GM18519 (cell line): ENCODE results near the gene SATB1.

ENCODE experiments used
- ATAC-seq: cut with Tn5 transposase; IDR thresholded peaks from one replicate; pipeline ENCODE4 v1.9.1; 2021; ENCODE audit warnings: mild to moderate bottlenecking, moderate library complexity; ENCODE audit not compliant: unreplicated experiment, low FRiP score

SATB1 gene

DNA sequence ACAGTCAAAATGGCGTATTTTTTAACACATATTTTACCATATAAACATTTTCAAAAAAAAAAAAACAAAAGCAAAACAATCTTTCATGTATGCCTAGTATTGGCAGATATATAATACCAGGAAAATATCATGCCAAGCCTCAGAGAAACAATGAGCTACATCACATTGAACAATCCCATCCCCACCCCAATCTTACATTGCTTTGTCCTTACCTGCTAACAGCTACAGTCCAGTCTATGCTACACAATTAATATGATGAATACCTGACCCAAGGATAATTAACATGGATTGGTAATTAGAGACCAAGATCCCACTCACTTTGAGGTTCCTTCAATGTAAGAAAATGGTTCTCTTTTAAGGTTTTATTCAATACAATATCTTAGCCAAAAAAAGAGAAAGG, 7.6 kb upstream of the SATB1 start:
- no peak for ATAC-seq

DNA sequence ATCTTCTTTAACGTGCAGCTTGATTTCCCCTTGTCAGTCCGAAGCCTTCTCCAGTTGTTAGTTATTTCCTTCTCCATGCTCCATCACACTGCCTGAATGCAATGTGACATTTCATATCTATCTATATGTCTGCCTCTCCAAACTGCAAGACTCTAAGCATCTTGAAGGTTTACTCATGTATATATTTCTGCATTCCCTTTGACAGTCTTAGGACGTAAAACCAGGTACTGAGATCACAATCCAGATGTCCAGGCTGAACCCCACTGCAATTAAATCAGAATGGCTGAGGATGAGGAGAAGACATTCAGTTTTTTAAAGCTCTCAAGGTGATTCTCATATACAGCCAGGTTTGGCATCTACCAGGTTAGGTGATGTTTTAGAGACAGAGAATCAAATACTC, 6.1 kb upstream of the SATB1 start:
- no peak for ATAC-seq

DNA sequence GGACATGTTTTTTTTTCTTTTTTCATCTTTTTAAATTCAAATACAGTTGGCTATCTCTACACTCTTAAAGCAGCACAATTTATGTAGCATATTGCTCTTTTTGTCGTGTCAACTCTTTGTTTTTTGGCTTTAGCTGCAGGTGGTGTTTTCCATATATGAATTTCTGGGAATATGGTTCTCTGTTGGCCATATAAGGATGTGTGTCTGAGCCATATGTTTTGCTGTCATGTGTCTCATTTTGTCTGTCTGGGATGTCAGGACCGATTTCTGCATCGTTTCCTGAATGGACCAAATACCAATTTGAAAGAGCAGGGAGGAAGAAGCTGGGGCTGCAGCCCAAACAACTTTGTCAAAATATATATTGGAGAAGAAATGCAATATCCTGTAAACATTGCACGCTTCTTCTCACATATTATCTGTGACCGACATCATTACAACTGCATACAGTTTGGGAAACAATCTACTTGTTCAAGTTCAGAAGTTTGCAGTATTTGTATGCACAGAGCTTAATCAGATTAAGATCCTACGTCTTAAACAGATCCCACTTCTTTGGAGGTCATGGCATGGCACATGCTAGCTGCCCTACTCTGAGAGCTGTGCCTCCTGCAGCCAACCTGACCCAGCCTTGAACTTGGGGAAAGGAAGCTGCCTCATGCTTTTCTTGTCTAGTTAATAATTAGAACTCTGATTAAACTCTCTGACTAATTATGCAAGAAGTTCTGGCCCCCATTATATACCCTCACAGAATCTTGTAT, 4.0 kb upstream of the SATB1 start:
- ATAC-seq: no peak

DNA sequence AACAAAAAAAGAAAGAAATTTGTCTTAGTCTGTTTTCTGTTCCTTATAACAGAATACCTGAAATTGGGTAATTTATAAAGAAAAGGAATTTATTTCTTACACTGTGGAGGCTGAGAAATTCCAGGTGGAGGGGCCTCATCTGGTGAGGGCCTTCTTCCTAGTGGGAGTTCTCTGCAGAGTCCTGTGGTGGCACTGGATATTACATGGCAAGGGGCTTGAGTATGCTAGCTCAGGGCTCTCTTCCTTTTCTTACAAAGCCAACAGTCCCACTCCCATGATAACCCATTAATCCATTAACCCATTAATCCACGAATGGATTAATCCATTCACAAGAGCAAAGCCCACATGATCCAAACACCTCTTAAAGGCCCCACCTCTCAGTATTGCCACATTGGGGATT, 2.9 kb upstream of the SATB1 start:
- no peak for ATAC-seq

DNA sequence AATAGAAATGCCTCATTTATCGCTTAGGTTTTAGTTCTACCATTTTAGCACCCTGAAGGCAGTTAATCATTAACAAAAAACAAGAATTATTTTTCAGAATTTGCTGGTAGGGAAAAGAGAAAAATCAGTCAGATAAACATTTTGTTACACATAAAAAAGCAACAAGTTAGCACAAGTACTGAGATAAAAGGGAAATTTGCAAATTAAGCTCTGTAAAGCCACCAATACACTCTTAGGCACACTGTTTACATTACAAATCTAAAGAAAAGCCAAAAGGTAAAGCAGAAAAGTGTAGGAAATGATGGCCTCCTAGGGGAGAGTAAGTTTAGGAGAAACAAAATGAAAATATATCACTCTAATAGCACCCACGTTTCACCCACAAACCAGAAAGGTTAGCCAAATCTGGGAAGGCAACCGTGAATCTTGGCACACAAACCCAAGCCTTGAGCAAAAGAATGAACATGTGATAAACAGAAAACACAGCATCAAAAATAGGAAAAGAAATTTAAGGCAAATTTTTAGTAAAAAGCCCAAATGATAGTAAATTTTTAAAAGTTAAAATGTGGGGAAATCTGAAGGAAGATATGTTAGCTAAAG, 1.6 kb upstream of the SATB1 start:
- ATAC-seq: no peak

DNA sequence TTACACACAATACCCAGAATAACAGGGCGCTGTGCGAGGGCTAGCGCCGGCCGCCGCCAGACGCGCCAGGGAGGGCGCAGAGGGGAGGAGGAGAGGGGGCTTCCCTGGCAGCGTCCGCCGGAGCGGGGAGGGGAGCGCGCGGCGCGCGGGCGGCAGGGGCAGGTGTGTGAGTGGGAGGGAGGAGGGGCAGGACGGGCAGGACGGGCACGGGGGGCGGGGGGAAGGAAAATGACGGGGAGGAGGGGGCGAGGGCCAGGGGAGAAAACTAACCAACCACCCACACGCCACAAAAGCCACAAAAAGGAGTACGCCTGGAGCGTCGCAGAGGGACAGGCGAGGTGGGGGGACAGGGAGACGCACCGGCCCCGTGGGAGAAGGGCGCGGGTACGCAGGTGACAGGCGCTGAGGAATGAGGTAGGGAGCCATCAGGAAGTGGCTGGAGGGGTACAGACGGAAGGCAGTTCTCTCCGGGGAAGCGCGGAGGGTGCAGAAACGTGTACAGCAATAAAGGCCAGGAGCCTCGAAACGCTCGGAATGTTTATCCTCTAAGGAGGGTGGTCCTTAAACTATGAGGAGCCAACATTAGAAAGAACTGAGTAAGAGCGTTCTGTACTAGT, 610 bp upstream of the SATB1 start:
- ATAC-seq: no peak

DNA sequence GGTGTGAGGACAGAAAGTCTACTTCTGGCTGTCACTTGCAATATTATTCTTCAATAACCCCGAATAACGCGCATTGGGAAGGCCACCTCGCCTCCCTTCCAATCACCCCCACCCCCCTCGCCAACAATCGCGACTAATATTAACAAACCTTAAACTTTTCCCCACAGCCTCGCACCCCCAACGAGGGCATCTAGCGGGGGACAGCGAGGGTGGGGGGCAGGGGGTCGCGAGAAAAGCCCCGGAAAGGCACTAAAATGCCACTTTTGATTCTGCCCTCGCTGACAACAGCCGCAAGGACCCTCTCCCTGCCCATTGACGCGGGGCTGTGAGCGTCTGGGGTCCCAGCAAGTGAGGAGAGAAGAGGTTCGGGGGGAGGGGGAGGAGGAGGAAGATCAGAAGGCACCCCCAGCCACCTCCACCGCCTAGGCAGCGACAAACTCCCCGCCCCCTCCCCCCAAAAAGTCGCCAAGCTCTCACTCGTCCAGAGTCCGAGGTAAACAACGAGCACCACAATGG, 868 bp downstream of the SATB1 start:
- ATAC-seq: no peak

DNA sequence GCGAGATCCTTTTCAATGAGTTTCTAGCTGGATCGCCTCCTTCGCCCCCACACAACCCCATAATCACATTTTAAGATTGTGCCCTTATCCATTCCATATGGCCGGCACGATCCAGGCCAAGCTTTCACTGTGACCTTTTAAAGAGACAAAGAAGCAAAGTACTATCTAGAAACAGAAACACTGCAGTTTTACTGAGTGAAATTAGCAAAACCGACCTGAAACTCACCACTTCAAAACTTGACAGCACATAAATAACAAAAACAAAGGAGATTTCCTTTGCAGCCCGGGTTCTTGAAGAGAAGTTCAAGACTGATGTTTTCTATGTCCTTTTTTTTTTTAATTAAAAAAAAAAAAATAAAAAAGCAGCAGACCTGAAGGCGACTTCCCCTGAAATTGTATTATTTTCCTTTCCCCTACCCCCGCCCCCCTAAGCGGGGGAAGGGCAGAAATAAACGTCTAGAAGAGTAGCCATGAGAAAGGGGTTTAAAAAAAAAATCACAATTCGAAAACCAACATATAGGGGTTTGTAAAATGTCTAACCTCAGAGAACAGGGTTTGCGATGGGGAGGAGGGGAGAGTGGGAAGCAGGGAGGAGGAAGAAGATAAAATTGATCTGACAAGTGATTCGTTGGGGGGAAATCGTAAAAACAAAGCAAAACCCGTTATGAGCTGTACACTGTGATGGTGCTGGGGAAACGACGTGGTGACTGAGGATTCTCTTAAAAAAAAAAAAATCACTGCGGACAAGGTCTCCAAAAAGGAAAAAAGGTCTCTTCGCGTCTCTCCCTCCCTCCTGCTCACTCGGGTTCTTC, 1.5 kb downstream of the SATB1 start:
- peak; percentile 90 for ATAC-seq

DNA sequence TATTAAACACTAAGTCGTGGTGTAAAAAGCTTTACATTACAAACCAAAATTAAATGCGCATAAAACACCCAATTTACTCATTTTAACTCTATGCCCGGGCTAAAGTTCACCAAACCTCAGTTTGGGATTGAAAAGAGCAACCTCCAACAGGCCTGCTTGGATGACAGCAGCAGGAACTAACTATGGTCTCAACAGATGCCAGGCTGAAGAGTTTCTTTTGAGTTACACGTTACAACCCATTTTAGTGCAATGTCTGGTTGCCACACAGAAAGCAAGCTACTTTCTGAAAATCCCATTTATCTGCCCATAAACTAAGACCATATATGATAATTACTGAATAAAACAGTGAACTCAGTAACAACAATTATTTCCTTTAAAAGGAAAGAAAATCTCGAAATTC, 2.2 kb downstream of the SATB1 start:
- ATAC-seq: no peak

DNA sequence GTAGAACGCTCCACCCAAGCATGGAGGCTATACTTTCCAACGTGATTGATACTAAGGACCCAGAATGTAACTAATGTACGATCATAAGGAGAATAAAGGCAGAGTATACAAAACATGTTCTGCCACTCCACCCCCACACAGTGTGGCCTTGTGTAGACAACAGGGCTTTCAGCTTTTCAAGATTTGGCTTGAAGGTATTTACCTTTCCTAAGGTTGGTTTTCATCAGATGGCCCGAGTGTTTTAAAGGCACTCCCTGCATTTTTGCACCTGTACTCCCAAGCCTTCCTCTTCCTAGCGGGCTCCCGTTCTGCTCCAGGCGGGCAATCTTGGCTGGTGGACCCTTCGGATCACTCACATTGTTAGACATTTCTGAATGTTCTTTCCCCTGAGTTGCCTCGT, 4.6 kb downstream of the SATB1 start:
- ATAC-seq: no peak

DNA sequence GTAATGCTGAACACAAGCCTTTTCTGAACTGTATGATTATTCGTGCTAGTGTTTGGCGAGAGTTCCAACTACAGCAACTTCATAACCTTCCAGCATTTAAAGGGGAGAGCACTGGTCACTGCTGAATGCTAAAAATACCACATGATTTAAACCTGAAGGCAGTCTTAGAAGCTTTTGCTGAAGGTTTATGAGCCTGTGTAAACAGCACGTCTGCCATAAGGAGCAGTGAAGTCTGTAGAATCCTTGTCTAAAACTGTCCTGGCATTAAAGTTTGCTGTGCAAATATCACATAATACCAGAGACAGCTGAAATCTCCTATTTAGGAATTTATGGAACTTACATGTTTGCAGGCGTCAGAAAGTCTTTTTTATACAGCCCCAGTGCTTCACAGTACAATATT, 5.9 kb downstream of the SATB1 start:
- no peak for ATAC-seq

DNA sequence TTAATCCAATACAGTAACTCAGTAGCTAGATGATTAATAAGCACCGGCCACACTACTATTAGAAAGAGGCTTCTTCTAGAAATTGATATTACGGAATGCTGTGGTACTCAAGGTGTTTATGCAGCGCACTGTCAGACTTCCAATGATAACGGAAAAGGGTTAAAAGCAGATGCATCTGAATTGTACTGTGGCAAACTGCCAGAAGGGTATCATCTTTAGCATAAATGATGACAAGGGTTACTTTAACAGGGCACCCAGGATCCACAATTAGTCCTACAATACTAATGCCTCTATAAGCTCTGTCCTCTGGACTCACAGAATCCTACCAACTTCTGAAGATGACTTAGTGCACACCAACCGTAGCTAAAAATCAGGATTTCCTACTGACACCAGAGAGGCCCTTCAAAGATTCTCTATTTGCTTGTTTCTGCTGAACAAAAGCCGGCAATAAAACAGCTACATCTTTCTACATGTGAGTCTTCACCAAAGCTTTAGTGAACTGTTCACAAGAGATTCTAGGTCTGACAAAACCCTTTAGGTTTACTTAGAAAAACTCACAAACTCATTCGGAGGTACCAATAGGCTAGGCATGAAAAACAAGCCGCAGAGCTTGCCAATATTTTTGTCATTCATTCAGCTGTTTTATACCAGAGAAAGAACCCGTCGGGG, 7.1 kb downstream of the SATB1 start:
- no peak for ATAC-seq

DNA sequence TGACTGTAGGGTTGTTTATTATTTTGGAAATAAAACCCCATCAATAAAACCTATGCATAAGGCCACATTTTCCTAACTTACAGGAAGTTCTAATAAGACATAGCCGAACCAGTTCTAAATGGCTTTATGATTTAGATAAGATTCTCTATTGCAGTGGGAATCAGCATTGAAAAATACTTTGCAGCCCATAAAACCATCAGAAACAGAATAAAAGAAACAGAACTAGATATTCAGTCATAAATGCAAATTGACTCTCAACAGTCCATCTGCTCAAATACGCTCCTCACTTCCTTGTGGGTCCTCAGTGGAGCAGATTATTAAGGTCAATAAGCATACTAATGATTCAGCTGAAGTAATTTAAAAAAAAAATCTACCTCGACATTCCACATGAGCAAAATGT, 8.8 kb downstream of the SATB1 start:
- no peak for ATAC-seq

DNA sequence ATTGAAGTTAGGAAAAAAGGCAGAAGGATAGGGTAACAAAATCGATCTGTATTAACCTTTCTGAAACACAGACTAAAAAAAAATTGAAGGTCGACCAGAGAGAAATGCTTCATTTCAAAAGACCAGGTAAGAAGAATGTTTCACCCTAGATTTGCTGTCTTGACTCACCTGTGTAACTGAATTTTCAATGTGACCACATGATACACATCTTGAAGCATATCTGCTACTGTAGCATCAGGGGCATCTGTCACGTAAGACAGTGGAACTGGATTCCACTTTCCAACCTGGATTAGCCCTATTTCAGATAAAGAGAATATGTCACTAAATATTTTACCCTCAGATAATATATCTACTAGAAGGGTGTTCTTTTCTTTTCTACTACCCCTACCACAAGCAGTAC, 9.3 kb downstream of the SATB1 start:
- ATAC-seq: no peak

DNA sequence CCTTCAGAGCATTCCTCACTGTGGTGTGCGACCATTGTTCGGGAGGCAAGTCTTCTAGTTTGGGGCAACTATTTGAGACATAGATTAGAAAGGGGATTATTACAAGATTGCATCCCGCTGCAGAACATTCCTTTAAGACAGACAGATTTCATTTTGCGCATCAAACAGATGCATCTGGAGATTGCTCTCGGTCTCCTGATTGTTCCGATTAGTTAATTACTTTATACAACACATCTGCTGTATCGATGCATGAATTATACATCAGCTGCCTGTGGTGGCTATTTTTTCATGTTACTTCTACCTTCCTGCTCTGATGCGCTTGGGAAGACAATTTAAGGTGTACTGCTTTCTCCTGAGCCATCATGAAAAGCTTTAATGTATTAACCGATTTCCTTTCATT, 10.0 kb downstream of the SATB1 start:
- no peak for ATAC-seq

DNA sequence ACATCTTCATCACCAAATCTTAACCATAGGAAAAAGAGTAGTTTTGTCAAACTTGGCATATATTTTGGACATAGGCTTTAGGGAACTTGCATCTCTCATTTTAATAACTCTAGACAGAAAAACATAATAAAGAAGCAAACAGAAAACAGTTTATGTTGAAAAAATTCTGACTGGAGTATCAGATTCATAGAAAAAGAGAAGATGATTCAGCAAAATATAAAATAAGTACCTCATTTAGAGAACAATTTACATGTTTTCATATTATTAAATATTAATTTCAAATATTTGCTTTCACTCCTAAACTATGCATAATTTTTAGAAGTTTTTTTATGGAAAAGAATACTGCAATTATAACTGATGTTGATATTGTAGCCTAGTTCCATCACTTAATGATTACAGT, 12.5 kb downstream of the SATB1 start:
- no peak for ATAC-seq

DNA sequence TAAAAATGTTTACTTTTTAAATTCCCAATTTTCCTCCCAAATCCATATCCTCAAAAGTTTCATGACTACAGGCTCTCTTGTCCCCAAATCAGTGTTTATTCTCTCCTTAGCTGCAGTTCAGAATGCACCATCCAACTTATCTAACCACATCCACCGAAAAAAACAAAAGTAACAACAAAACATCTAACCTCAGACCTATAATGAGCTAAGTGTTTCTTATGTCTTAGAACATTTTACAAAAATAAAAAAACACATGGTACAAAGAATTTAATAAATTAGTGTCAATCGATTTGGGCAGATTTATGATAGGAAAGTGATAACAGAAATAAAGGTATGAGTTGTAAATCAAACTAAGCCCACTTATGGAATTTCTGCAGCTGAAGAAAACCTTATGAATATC, 13.6 kb downstream of the SATB1 start:
- ATAC-seq: no peak

DNA sequence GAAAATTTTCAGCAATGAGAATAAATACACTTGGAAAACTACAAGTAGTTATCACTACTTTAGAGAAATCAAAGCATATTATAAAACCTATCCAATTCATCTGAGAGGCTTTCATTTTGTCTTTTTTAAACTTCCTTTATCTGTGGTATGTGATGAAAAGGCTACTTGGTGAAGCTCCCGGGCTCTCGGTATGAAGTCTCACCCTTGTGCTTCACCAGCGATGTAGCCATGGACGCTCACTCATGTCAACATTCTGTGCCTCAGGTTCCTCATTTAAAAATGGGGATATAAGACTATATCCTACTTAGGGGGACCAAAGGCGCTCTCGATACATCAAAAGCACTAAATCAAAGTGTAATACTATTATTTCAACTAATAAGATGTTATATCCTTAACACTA, 14.9 kb downstream of the SATB1 start:
- no peak for ATAC-seq

DNA sequence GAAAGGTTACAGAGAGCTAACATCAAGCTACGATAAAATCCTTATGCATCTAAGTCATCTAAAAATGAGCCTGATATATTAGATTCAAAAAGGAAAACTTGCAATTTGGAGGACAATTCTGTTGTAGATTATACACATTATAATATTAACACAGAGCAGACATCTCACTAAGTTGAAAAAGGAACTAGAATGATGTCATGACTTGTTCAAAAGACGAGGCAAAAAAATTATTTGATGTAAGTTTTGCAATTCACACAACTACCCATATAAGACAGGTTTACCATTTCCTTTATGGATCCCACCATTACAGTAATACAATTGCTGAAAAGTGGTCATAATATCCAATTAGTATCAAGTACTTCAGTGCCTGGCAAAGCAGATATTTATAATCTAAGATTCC, 15.9 kb downstream of the SATB1 start:
- ATAC-seq: no peak

DNA sequence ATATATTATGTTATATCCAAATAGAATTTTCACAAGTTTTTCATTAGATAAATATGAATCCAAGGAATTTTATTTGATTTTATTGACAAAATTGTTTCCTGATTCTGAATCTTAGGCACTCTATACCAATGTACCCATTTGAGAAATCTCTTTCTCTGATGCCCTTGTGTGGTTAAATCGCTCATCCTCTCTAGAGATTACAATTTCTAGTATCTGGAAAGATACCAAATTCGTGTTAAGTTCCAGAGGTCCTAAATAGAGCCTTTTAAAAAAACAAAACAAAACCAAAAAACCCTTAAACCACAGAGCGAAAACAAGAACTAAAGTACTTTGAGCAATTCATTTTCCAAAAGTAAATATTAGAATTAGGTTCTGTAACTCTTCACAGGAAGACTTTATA, 20.0 kb downstream of the SATB1 start:
- no peak for ATAC-seq

DNA sequence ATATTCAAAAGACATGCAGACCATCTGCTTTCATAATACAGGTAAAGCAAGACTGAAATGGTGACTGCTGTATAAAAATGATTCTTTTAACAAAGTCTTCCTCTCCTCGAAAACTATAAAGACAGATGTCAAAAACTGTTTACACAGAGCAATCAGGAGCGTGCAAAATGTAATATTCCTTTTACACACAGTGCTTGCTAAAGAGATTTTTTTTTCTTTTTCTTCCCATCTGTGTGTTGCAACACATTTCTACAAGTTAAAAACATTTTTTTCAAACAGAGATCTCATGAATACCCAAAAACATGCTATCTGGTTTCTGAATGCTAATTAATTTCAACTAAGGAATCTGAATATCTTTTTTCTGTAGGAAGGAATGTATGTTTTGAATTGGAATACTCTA, 22.1 kb downstream of the SATB1 start:
- ATAC-seq: no peak
